Esophagus squamous epithelium (tissue), 4 donors: ENCODE results near the gene ARFRP1.
A peak's percentile ranks its signal among the peaks of the same experiment; 100 is the strongest.

Experiments used
- POLR2A ChIP-seq, 4 donors: fragments of 450-650 bp; IDR thresholded peaks; one replicate each; pipeline ENCODE4 v1.6.1; 2017; ENCODE audit warnings: antibody characterized with exemption in 4 of 4, mild to moderate bottlenecking in 4 of 4, moderate library complexity in 3 of 4
- TF ChIP-seq, protein P1 (sequence below), 6 experiments: fragments of 450-650 bp in 4 of 6; fragments of 200-600 bp in 2 of 6; sonication (generic) in 2 of 6; IDR thresholded peaks; one replicate each; pipeline ENCODE4 v1.5.1; 2016 to 2019; ENCODE audit warnings: antibody characterized with exemption in 6 of 6, mild to moderate bottlenecking in 4 of 6, moderate library complexity in 4 of 6

GRCh38 chr20:63657937-63658748 is 49.6 kb downstream of the ARFRP1 start, which contains the start of gene RTEL1:
- TF ChIP-seq, protein P1, sequence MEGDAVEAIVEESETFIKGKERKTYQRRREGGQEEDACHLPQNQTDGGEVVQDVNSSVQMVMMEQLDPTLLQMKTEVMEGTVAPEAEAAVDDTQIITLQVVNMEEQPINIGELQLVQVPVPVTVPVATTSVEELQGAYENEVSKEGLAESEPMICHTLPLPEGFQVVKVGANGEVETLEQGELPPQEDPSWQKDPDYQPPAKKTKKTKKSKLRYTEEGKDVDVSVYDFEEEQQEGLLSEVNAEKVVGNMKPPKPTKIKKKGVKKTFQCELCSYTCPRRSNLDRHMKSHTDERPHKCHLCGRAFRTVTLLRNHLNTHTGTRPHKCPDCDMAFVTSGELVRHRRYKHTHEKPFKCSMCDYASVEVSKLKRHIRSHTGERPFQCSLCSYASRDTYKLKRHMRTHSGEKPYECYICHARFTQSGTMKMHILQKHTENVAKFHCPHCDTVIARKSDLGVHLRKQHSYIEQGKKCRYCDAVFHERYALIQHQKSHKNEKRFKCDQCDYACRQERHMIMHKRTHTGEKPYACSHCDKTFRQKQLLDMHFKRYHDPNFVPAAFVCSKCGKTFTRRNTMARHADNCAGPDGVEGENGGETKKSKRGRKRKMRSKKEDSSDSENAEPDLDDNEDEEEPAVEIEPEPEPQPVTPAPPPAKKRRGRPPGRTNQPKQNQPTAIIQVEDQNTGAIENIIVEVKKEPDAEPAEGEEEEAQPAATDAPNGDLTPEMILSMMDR (IDR thresholded peaks at IDR 0.05), result peak in 3 of 6 experiments; percentile 6 to 45 (median 9)
- peak in 2 of 4 donors; percentile 32 to 44 for TF ChIP-seq POLR2A (IDR thresholded peaks at IDR 0.05)
